Smooth muscle cell (in vitro differentiated cells): ENCODE data around the gene KIF18B. TPM values are rescaled to one million over a fixed set of nuclear protein-coding genes. Genes with fewer than 3 reads are reported as not detected.

Experiments used
- DNase-seq: peaks from one replicate; lab custom pipeline; 2025; ENCODE audit not compliant: unreplicated experiment; lab: John Stamatoyannopoulos, UW
- H2AFZ ChIP-seq: fragments of 200-600 bp; sonication (generic); 2 replicates; pipeline ENCODE4 v1.6.0; 2016; ENCODE audit warnings: antibody characterized with exemption, low read depth, mild to moderate bottlenecking
- H3F3A ChIP-seq: fragments of 200-600 bp; sonication (generic); 2 replicates; pipeline ENCODE4 v1.6.0; 2017; ENCODE audit warnings: antibody characterized with exemption, low read depth
- H3K27ac ChIP-seq: fragments of 200-600 bp; sonication (generic); 2 replicates; pipeline ENCODE4 v1.5.1; 2016; ENCODE audit warnings: low read depth, mild to moderate bottlenecking
- H3K27me3 ChIP-seq: fragments of 200-600 bp; sonication (generic); 2 replicates; pipeline ENCODE4 v1.6.1; 2016; ENCODE audit warnings: low read depth, mild to moderate bottlenecking
- H3K36me3 ChIP-seq: fragments of 200-600 bp; sonication (generic); 2 replicates; pipeline ENCODE4 v1.5.1; 2016; ENCODE audit warnings: low read depth
- H3K4me1 ChIP-seq: fragments of 200-600 bp; sonication (generic); 2 replicates; pipeline ENCODE4 v1.5.1; 2016; ENCODE audit warnings: low read depth
- H3K4me2 ChIP-seq: fragments of 200-600 bp; sonication (generic); 2 replicates; pipeline ENCODE4 v1.6.0; 2016; ENCODE audit warnings: mild to moderate bottlenecking
- H3K4me3 ChIP-seq: fragments of 200-600 bp; sonication (generic); 2 replicates; pipeline ENCODE4 v1.5.1; 2016; ENCODE audit warnings: mild to moderate bottlenecking
- H3K79me2 ChIP-seq: fragments of 200-600 bp; sonication (generic); 2 replicates; pipeline ENCODE4 v1.6.0; 2016; ENCODE audit warnings: low read depth, mild to moderate bottlenecking
- H3K9ac ChIP-seq: fragments of 200-600 bp; sonication (generic); 2 replicates; pipeline ENCODE4 v1.6.0; 2016; ENCODE audit warnings: low read depth
- H3K9me3 ChIP-seq: fragments of 200-600 bp; sonication (generic); replicated peaks from 2 replicates; pipeline ENCODE4 v1.5.1; 2016; ENCODE audit warnings: low read depth
- H4K20me1 ChIP-seq: fragments of 200-600 bp; sonication (generic); 2 replicates; pipeline ENCODE4 v1.6.0; 2016; ENCODE audit warnings: low read depth
- WGBS: methylation state at CpG from one replicate; pipeline ENCODE4 v1.1.7; 2016; ENCODE audit warnings: low lambda C conversion rate; 5-methylcytosine and 5-hydroxymethylcytosine counted together
- polyA plus RNA-seq: library from polyadenylated mRNA; unstranded; fragments of >200 nt; fragmentation: Nextera tagmentation; extraction: Ambion mirVana; gene quantifications from 2 replicates; pipeline ENCODE4 v1.2.1, GENCODE V29; 2016
- total RNA-seq: library from RNA; depleted of rRNA; stranded (reverse); fragments of >200 nt; gene quantifications from 2 replicates; pipeline ENCODE4 v1.2.3, GENCODE V29; 2014
- TF ChIP-seq, protein P1 (sequence below): fragments of 200-600 bp; sonication (generic); IDR thresholded peaks from 2 replicates; pipeline ENCODE4 v1.5.1; 2017; ENCODE audit warnings: borderline replicate concordance, mild to moderate bottlenecking, antibody characterized with exemption; ENCODE audit not compliant: insufficient read depth, poor library complexity, severe bottlenecking

KIF18B gene
- total and polyA plus RNA-seq, 2 experiments from 2014 or later = 2.7 to 3.4 TPM

DNA sequence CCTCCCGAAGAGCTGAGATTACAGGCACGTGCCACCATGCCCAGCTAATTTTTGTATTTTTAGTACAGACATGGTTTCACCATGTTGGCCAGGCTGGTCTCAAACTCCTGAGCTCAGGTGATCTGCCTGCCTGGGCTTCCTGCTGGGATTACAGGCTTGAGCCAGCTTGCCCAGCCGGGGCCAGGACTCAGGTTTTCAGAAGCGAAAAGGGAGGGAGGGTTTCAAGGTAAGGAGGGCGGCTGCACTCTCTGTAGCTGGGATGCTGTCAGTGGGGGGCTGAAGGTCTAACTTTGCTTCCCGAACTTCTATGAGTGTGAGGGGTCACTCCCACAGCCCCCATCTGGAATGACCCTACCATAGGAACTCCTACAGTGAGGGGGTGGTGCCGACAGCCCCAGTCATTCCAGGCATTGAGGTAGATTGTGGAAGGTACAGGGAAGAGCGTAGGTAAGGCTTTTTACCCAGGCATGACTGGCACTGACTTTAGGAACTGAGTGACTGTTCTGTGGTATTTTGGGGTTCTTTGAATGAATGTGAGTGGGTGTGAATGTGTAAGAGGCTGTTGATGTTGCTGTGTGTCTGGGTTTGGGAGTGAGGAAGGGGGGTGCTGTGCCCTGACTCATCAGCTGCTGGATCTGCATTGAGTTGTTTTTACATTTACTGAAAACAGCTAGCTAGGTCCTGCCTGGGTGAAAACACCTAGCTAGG lies 24.4 kb upstream of the KIF18B start:
- no peak for DNase-seq

DNA sequence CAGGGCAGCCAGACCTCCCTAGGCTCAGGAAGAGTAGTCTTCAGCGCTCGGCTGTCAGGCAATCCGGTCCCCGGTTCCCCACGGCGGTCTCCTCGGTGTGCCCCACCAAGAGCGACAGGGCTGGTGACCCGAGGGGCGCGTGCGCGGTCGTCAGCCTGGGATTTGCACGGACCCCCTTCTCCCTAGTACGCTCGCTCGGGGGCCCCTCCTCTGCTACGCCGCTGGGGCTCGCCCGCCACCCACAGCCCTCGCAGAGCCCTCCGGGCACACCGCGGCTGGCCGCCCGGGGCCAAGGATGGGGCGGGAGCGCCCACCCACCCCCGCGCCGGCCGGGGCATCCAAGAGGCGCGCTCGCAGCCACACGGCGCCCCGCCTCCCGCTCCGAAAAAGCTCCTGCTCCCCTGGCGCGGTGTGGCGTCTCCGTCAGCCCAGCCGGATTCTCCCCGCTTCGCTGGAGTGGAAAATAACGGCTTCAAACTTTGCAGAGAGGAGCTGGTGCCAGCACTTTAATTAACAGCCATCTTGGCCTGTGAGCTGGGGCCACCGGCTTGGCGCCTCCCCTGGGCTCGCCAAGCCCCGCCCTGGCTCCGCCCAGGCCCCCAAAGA lies 22.7 kb upstream of the KIF18B start:
- Histone ChIP-seq H3K27ac (no peak overlapping the region), H3K4me1 (peaks cover 7% of the 10 kb centered on the region), H3K4me2 (peak overlapping the region; percentile 90), H3K9ac (no peak overlapping the region), H3F3A (no peaks in the 10 kb centered on the region), H3K79me2 (no peaks in the 10 kb centered on the region), H2AFZ (peak overlapping the region; percentile 55), H3K36me3 (no peaks in the 10 kb centered on the region), H3K4me3 (peak overlapping the region; percentile 49), H3K9me3 (no peaks in the 10 kb centered on the region), H3K27me3 (peaks cover 58% of the 10 kb centered on the region), H4K20me1 (no peaks in the 10 kb centered on the region)
- TF ChIP-seq, protein P1, sequence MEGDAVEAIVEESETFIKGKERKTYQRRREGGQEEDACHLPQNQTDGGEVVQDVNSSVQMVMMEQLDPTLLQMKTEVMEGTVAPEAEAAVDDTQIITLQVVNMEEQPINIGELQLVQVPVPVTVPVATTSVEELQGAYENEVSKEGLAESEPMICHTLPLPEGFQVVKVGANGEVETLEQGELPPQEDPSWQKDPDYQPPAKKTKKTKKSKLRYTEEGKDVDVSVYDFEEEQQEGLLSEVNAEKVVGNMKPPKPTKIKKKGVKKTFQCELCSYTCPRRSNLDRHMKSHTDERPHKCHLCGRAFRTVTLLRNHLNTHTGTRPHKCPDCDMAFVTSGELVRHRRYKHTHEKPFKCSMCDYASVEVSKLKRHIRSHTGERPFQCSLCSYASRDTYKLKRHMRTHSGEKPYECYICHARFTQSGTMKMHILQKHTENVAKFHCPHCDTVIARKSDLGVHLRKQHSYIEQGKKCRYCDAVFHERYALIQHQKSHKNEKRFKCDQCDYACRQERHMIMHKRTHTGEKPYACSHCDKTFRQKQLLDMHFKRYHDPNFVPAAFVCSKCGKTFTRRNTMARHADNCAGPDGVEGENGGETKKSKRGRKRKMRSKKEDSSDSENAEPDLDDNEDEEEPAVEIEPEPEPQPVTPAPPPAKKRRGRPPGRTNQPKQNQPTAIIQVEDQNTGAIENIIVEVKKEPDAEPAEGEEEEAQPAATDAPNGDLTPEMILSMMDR = no peak
- peak; percentile 22 for DNase-seq
- 2% methylated on average over 35 of the region's 55 CpGs for WGBS

More for the DNA sequence above, 24.4 kb upstream of the KIF18B start:
- H3K79me2 ChIP-seq = no peaks in the 10 kb centered on the region
- no peaks in the 10 kb centered on the region for H3K36me3 ChIP-seq
- 49% methylated on average over 8 of the region's 8 CpGs for WGBS
- H4K20me1 ChIP-seq = no peaks in the 10 kb centered on the region
- H3F3A ChIP-seq = no peaks in the 10 kb centered on the region
- H3K9me3 ChIP-seq = no peaks in the 10 kb centered on the region
- no peak overlapping the region for H3K4me3 ChIP-seq
- TF ChIP-seq, protein P1 = no peak
- peaks cover 41% of the 10 kb centered on the region for H3K27me3 ChIP-seq
- H3K9ac ChIP-seq = no peak overlapping the region
- H3K4me1 ChIP-seq = peaks cover 7% of the 10 kb centered on the region
- H2AFZ ChIP-seq = no peak overlapping the region
- no peak overlapping the region for H3K4me2 ChIP-seq
- no peak overlapping the region for H3K27ac ChIP-seq

DNA sequence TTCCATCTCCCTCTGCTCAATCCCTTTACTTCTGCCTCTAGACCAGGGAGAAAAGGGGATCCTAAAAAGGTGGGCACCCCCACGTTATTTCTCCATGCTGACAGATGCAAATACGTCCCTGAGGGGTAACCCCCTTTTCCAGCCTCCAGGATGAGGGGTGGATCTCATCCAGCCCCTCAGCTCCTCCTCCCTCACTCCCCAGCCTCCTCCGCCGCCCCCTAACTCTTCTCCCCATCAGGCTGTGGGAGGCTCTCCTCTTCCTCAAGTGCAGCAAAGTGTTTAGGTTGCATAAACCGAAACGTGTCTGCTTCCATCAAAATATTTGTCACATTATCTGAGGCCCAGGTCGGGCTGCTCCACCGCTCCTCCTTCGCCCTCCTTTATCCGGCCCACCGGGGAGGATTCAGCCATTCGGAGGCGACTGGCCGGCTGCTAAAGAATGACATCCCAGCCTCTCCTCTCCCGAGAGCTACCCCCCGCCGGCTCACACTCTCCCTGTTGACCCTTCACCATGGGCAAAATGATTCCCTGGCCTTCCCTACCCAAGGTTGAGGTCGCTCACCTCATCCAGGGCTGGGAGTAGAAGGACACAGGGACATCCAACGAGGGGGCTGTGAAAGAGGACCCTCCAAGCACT lies 21.7 kb upstream of the KIF18B start:
- H3K36me3 ChIP-seq = no peaks in the 10 kb centered on the region
- peaks cover 7% of the 10 kb centered on the region for H3K4me1 ChIP-seq
- H3K9ac ChIP-seq = no peak overlapping the region
- H3K9me3 ChIP-seq = no peaks in the 10 kb centered on the region
- peak overlapping the region; percentile 89 for H2AFZ ChIP-seq
- no peaks in the 10 kb centered on the region for H3K79me2 ChIP-seq
- H3K4me2 ChIP-seq = peak overlapping the region; percentile 98
- no peak for DNase-seq
- 30% methylated on average over 19 of the region's 19 CpGs for WGBS
- no peak overlapping the region for H3K27ac ChIP-seq
- no peaks in the 10 kb centered on the region for H3F3A ChIP-seq
- peaks cover 62% of the 10 kb centered on the region for H3K27me3 ChIP-seq
- TF ChIP-seq, protein P1 = no peak
- no peaks in the 10 kb centered on the region for H4K20me1 ChIP-seq
- peak overlapping the region; percentile 53 for H3K4me3 ChIP-seq
